Ammon's horn (tissue), 1 donor: Measurements from ENCODE around the gene SSC4D.
A peak's percentile ranks its signal among the peaks of the same experiment; 100 is the strongest.
"Not testable (repeated sequence)": the region's sequence is repeated elsewhere in the genome, so short reads cannot be mapped to it uniquely, and the experiment has no call there.

Experiments
- DNase-seq: peaks from one replicate; pipeline ENCODE4 v3.0.0-alpha.2; 2016; ENCODE audit warnings: low spot score

The SSC4D gene

DNA sequence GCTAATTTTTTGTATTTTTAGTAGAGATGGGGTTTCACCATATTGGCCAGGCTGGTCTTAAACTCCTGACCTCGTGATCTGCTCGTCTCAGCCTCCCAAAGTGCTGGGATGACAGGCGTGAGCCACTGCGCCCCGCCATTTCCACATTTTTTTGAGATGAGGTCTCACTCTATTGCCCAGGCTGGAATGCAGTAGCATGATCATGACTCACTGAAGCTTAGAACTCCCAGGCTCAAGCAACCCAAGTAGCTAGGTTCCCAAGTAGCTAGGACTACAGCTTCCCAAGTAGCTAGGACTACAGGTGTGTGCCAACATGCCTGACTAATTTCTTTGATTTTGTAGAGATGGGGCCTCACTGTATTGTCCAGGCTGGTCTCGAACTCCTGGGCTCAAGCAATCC, 11.6 kb upstream of the SSC4D start:
- not testable (repeated sequence) for DNase-seq

DNA sequence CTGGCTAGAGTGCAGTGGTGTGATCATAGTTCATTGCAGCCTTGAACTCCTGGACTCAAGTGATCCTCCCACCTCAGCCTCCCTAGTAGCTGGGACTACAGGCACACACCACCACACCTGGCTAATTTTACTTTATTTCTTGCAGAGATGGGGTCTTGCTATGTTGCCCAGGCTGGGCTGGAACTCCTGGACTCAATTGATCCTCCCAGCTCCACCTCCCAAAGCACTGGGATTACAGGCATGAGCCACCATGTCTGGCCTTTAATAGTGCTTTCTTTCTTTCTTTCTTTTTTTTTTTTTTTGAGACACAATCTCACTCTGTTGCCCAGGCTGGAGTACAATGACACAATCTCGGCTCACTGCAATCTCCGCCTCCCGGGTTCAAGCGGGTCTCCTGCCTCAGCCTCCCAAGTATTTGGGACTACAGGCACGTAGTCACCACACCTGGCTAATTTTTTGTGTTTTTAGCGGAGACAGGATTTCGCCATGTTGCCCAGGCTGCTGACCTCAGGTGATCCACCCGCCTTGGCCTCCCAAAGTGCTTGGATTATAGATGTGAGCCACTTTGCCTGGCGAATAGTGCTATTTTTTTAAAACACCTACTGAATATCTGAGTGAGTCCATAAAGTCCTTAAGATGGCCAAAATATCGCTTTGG, 8.3 kb upstream of the SSC4D start:
- DNase-seq: not testable (repeated sequence)

DNA sequence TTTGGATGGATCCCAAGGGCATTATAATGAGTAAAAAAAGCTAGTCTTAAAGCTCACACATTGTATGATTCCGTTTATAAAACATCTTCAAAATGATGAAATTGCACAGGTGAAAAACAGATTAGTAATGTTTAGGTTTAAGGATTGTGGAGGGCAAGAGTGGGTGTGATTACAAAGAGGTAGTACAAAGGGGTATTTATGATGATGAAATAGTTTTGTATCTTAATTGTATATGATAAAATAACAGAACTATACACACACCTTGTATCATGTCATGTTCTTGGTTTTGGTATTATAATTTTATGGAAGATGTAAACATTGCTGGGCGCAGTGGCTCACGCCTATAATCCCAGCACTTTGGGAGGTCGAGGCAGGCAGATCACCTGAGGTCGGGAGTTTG, 2.8 kb upstream of the SSC4D start:
- DNase-seq: no peak

DNA sequence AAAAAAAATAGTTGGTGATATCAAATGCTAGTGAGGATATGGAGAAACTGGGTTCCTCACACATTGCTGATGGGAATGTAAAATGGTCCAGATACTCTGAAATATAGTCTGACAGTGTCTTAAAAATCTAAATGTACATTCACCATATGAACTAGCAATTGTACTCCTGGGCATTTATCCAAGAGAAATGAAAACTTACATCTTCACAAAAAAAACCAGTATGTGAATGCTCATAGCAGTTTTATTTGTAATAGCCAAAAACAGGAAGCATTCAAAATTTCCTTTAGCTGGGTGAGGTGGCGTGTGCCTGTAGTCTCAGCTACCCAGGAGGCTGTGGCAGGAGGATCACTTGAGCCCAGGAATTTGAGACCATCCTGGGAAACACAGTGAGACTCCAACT, 2.1 kb upstream of the SSC4D start:
- no peak for DNase-seq

DNA sequence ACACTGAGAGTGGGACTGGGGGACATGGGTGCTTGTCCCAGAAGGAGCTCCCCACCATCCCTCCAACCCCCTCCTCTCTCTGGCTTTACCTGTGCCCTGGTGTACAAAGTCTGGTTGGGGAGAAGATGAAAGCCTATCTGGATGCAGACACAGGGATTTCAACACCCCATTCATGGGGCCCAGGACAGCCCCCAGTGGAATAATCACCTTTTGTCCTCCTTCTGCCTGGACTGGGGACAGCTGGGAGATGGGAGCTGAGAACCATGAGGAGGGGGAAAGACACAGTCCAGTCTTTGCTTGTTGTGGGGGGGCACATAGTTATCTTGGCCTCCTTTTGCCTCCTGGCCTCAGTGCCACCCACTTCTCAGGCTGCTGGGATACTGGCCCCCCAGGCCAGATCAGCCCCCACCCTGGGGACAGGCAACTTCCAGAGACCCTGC, 1.4 kb downstream of the SSC4D start:
- no peak for DNase-seq

DNA sequence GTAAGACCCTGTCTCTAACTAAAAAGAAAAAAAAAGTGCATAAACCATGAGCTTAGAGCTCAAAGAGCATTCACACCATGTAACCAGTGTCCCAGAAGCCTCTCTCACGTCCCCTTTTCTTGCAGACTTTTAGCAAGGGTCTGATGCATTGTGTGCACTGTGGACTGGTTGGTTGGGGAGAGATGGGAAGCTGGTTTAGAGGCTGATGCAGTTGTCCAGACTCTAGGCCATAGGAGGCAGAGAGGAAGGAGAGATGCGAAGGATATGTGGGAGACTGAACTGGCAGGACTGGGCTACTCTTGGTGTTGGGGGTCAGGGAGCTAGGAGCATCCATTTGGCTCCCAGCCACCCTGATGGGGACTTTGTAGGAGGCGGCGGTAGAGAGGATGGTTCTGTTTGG, 1.8 kb downstream of the SSC4D start:
- DNase-seq: no peak

DNA sequence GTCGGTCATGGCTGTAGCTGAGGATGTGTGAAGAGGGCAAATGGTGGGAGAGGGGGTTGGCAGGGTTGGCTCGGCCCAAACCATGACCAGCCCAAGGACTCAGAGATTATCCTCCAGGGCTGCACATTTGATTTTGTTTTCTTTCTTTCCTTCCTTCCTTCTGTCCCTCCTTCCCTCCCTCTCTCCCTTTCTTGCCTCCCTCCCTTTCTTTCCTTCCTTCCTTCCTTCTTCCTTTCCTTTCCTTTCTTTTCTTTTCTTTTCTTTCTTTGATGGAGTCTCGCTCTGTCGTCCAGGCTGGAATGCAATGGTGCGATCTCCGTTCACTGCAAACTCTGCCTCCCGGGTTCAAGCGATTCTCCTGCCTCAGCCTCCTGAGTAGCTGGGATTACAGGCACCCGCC, 3.8 kb downstream of the SSC4D start:
- no peak for DNase-seq

DNA sequence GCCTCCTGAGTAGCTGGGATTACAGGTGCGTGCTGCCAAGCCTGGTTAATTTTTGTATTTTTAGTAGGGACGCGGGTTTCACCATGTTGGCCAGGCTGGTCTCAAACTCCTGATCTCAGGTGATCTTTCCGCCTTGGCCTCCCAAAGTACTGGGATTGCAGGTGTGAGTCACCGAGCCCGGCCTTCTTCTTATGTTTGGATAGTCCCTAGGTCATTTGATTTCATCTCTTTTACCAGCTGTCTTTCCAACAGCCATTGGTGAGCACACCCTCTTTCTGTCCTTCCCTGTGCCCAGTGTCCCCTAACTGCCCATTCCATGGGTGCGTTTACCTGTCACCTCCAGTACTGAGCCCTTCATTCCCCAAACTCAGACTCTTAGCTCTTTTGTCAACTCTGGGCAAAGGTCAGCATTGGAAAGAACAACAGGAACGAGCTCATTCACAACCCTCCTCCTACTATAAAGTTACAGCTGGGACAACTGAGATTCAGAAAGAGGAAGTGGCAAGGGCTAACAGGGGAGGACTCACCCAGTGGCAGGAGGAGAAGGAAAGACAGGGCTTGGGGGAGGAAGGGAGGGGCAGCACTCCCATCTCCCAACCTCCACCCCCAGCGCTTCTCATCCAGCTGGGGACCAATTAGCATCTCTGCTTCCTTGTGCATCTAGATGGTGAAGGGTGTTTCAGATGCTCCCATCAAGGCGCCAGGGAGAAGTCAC, 5.6 kb downstream of the SSC4D start:
- DNase-seq: peak; percentile 63

DNA sequence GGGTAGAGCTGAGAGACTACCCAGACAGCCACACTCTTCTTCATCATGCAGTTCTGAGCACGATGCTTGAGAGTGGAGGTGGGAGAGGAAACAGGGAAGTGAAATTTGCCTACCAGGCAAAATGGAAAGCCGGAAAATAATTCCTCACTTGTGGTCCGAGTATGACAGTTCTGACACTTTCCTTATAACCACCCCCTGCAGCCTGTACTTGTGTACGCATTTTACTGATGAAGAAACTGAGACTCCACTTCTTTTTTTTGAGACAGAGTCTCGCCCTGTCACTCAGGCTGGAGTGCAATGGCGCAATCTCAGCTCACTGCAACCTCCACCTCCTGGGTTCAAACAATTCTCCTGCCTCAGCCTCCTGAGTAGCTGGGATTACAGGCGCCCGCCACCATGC, 6.4 kb downstream of the SSC4D start:
- DNase-seq: not testable (repeated sequence)

DNA sequence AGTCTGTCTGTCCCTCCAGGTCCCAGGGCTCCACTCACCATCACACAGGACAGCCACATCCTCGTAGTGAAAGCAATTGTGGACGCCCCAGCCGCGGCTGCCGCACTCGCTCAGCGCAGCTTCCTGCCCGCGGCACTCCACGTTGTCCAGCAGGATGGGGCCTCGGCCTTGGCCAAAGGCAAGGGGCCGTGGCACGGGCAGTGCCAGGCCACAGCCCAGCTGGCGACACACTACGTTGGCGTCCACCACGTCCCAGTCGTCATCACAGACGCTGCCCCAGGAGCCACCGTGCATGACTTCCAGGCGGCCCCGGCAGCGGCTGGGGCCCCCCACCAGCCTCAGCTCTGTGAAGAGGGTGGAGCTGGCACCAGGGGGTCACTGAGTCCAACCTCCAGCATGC, 9.2 kb downstream of the SSC4D start:
- no peak for DNase-seq

DNA sequence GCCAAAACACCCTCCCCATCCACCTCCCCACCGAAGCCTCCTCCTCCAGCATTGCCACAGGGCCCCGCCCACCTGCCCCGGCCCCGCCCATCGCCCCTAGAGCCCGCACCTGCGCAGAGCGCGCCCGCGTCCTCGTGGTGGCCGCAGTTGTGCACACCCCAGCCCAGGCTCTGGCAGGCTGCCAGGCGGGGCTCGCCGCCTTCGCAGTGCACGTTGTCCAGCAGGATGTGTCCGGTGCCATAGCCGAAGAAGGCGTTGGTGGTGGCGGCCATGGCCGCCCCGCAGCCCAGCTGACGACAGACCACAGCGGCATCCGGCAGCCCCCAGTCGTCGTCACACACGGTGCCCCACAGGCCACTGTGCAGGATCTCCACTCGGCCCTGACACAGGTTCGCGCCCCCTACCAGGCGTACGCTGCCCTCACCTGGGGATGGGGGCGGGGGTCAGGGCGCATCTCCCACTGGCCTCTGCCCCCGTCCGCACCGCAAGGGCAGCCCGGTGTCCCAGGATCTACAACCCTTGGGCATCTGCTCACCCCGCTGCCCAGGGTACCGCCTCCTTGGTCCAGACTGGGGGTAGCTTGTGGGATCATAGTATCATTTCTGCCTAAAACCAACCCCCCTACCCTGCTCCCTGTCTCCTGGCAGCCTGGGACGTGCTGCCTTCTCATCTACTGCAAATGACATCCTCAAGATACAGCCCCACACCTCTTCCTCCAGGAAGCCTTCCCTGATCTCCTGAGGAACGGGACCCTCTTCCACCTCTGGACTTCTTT, 11.9 kb downstream of the SSC4D start:
- DNase-seq: peak; percentile 70

DNA sequence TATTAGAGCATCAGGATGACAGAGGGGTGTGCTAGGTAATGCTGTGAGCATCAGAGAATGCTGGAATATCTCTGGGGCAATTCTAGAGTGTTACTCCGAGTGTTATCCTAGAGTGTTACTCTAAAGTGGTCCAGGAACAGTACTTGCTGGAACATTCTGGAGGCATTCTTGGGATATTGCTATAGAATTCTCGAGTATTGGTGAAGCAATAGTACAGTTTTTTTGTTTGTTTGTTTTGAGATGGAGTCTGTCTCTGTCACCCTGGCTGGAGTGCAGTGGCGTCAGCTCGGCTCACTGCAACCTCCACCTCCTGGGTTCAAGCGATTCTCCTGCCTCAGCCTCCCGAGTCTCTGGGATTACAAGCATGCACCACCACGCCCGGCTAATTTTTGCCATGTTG, 12.6 kb downstream of the SSC4D start:
- no peak for DNase-seq

DNA sequence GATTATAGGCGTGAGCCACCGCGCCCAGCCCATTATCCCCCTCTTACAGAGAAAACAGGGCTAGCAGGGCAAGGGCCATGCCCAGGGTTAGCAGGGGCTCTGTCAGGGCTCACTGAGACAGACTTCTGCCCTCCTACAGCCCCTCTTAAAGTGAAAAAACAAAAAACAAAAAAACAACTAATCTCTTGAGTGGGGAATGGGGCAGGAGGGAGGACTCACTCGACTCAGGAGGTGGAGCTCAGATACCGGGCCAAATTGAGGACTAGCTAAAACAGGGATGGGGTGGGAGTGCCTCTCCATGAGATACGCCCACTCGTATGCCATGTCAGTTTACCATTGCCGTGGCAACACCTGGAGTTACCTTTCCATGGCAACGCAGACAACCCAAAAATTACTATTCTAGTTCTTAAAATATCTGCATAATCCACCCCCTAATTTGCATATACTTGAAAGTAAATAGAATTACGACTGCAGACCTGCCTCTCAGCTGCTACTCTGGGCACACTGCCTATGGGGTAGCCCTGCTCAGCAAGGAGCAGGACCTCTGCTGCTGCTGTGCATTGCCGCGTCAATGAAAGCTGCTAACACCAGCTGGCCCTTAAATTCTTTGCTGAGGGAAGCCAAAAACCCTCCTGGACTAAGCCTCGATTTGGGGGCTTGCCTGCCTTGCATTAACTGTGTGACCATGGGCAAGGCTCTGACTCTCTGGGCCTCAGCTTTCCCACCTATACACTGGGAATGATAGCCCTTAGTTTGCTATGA, 13.4 kb downstream of the SSC4D start:
- peak; percentile 59 for DNase-seq

DNA sequence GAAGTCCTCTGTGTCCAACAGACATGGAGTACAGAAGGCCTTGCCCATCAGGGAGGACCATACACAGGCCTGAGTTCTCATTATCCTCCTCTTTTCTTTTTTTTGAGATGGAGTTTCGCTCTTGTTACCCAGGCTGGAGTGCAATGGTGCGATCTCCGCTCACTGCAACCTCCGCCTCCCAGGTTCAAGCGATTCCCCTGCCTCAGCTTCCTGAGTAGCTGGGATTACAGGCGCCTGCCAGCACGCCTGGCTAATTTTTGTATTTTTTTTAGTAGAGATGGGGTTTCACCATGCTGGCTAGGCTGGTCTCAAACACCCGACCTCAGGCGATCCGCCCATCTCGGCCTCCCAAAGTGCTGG, 13.9 kb downstream of the SSC4D start:
- not testable (repeated sequence) for DNase-seq

DNA sequence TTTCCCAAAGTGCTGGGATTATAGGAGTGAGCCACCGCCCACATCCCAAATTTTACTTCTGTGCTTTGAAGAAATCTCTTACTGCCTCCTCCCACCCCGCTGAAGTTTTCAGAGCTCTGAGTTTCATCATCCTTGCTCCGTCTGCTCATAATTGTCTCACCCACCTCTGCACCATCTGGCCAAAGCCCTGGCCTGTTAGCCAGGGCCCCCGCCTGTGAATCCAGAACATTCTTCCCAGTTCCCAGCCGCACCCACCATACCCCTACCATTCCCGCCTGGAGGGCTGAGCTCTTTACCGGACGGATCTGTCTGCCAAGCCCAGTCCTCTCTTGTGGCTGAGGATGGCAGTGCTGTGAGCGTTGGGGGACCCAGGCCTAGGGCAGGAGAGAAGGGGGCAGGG, 14.5 kb downstream of the SSC4D start:
- DNase-seq: no peak

DNA sequence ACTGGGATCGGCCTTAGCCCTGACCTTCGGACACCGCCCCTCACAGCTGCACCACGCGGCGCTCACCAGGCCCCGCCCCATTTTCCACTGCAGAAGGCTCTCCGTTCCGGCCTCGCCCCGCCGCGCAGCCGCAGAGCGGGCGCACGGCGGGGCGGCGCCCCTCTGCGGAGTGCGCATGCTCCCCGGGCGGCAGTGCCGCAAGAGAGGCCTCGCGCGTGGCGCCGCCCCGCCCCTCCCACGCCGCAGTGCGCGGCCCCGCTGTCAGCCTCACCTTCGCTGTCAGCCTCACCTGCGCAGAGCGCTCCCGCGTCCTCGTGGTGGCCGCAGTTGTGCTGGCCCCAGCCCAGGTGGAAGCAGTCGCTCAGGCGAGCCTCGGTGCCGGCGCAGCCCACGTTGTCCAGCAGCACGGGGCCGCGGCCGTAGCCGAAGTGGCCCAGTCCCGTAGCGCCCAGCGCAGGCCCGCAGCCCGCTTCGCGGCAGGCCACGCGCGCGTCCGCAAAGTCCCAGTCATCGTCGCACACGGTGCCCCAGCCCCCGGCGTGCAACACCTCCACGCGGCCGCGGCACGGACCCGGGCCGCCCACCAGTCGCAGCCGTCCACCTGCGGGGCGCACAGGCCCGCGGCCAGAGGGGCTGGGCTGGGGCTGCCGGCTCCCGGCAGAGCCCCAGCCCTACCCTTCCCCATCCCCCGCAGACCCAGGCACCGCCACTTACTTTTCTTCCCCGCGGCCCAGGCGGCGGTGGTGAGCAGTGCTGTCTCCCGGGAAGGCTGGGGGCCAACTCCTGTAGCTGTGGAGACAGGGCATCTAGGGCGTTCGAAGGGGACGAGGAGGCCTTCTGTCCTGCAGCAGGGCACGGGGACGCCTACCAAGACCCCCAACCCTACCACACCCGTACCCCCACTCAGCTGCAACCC, 16.1 kb downstream of the SSC4D start:
- DNase-seq: peak; percentile 94

DNA sequence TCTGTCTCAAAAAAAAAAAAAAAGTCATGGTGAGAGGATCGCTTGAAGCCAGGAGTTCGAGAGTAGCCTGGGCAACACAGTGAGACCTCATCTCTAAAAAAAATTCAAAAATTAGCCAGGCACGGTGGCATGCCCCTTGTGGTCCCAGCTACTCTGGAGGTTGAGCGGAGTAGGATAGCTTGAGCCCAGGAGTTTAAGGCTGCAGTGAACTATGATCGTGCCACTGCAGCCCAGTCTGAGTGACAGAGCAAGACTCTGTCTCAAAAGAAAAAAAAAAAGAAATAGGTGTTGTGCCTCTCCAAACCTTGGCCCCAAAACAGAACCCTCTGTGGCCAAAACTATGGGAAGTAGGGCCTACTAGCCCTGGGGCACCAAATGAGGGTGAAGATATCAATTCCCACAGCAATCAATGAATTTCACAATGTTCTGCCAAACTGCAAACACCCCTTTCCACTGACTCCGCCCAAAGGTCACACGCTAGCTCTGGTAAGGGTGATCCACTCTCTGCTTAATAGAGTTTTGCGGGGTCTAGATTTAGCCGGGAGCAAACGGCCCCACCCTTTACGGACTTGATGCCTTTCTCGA, 16.9 kb downstream of the SSC4D start:
- no peak for DNase-seq

DNA sequence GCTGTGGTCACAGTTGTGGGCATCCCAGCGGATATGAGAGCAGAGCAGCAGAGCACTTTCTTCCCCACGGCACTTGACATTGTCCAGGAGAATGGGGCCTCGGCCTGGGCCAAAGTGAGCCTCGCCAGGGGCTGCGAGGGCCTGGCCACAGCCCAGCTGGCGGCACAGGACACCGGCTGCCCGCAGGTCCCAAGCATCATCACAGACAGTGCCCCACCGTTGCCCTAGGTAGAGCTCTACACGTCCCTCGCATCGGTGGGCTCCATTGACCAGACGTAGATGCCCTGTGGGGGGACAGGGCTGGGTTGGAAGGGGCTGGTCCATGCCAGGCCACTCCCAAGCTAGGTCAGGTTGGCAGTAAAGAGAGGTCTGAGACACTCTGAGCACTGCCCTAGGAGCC, 19.4 kb downstream of the SSC4D start:
- DNase-seq: no peak

DNA sequence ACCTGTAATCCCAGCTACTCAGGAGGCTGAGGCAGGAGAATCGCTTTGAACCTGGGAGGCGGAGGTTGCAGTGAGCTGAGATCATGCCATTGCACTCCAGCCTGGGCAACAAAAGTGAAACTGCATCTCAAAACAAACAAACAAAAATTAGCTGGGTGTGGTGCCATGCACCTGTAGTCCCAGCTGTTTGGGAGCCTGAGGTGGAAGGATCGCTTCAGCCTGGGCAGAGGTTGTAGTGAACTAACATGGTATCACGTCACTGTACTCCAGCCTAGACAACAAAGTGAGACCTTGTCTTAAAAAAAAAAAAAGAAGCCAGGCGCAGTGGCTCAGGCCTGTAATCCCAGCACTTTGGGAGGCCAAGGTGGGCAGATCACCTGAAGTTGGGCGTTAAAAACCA, 21.7 kb downstream of the SSC4D start:
- DNase-seq: not testable (repeated sequence)

DNA sequence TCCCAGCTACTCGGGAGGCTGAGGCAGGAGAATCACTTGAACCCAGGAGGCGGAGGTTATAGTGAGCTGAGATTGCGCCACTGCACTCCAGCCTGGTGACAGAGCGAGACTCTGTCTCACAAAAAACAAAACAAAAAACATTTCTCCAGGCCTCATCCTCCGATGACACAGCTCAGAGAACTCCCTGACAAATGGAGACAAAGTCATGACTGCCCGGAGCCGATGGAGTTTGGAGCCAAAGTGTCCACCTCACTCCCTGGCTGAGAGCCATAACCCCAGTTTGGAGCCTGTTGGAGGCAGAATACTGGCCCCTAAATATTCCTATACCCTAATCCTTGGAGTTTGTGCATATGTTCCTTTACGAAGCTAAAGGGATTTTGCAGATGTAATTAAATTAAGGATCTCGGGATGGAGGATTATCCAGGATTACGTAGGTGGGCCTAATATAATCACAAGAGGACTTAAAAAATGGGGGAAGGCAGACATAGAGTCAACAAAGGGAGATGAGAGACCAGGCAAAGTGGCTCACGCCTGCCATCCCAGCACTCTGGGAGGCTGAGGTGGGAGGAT, 22.7 kb downstream of the SSC4D start:
- DNase-seq: no peak
